ENCODE results near the gene GGA3. TPM values are rescaled to one million over a fixed set of nuclear protein-coding genes. Genes with fewer than 3 reads are reported as not detected.
"Not testable (repeated sequence)": the region's sequence is repeated elsewhere in the genome, so short reads cannot be mapped to it uniquely, and the experiment has no call there.

The GGA3 gene
- total RNA-seq, 1 donor from 2014 or later = 26.2 TPM

DNA sequence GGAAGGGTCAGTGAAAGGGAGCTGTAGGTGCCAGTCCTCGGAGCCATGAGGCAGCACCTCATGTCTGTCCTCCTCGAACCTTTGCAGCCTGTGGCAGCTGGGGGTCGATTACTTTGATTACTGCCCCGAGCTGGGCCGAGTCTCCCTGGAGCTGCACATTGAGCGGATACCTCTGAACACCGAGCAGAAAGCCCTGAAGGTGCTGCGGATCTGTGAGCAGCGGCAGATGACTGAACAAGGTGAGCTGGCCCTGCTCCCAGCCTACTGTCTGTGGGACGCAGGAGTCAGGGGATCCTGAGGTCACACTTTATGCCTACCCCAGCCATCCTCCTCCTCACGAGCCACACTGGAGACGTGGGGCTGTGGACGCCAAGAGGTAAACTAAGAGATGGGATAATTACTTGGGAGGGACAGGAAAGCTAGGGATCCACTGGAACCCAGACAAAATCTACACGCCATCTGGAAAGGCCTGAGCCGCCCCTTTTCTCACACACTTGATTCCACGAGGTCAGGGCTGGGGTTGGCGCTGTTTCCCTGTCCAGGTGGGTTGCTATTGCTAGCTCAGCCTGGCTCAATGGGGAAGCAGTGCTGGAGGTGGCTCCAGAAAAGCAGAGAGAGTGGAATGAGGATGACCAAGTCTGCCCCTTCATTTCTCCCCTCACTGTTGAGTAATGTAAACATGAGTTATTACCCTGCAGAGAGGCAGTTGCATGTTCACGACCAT, 29.5 kb downstream of the GGA3 start:
- intact Hi-C loops (cut with micrococcal nuclease) = no loop called here
- DNase-seq (no peak), ATAC-seq (no peak)

DNA sequence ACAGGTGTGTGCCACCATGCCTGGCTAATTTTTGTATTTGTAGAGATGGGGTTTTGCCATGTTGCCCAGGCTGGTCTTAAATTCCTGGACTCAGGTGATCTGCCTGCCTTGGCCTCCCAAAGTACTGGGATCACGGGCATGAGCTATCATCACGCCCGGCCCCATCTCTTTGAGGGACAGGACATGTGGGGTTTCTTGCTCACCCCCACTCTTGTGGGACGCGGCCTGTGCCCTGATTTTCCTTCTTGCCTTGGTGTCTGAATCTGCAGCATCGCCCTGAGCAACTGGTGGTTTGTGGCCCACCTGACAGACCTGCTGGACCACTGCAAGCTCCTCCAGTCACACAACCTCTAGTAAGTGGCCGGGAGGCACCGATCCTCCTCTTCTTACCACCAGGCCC, 30.3 kb downstream of the GGA3 start:
- DNase-seq (no peak), ATAC-seq (no peak)
- intact Hi-C loops (cut with micrococcal nuclease) = no loop called here

DNA sequence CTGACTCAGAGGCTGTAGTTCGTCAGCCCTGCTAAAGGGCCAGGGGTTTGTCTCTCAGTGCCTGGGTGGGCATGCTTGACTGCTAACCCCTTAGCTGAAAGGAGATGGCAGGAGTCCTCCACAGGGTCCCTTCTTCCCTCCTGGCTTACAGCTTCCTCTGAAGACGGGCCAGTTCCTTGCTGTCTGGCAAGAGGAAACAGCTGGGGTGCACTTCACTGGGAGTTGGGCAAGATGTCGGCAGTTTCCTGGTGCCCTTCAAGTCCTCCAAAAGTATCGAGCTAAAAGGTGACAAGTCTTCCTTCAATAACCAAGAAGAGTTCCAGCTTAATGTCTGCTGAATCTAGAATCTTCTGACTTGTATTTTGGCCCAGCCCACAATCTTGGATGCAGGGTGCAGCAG, 32.6 kb downstream of the GGA3 start:
- DNase-seq = no peak
- ATAC-seq = peak; percentile 62
- intact Hi-C loops (cut with micrococcal nuclease) = no loop called here

DNA sequence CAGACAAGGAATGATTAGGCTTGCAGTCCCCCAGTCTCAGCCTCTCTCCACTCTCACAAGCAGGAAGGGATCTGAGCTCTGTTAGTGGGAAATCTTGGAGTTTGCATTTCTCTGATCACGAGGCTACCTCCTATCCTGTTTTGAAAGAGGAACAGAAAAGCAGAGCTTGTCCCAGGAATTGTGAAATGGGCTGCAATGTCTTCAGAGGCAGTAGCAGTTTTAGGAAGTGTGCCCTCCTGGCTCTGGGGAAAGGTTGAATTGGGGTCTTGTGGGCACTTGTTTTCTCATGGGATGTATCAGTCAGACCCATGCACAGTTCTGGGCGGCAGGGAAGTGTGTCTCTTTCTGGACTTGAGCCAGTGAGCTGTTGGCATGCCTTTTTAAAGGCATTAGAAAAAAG, 33.1 kb downstream of the GGA3 start:
- ATAC-seq (peak; percentile 68), DNase-seq (no peak)
- intact Hi-C loops (cut with micrococcal nuclease) = no loop called here

DNA sequence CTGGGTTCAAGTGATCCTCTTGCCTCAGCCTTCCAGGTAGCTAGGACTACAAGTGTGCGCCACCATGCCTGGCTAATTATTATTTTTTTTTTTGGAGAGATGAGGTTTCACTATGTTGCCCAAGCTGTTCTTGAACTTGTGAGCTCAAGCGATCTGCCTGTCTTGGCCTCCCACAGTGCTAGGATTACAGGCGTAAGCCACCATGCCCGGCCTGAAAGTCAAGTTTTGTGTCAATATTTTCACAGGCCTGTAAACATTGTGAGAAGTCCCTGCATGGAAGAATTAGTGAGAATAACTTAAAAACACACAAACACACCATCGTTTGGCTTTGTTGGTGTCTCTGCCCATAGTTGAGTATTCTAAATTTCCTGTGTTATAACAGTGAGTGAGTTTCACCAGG, 33.7 kb downstream of the GGA3 start:
- intact Hi-C loops (cut with micrococcal nuclease) = no loop called here
- ATAC-seq (no peak), DNase-seq (no peak)

DNA sequence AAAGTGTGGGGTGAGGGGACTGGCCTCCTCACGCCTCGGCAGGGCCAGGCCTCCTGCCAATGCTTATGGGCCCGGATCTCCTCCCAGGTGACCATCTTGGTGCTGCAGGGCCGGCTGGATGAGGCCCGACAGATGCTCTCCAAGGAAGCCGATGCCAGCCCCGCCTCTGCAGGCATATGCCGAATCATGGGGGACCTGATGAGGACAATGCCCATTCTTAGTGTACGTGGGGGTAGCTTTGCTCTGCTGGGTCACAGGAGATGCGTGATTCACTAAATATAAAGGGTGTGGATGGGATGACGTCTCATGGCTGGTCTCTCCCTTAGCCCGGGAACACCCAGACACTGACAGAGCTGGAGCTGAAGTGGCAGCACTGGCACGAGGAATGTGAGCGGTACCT, 36.4 kb downstream of the GGA3 start:
- DNase-seq (no peak), ATAC-seq (no peak)

DNA sequence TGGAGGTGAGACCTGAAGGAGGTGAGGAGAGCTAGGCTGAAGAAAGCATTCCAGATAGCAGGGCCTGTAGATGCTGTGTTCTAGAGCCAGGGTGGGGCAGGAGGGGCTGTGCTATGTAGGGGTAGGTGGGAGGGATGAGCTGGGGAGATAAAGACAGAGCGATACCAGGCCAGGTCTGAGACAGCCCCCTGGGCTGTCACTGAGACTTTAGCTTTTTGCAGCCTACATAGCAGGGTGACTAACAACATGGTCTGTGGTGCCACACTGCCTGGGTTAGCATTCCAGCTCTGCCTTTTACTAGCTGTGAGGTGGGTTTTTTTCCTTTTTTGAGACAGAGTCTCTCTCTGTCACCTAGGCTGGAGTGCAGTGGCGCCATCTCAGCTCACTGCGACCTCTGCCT, 41.6 kb downstream of the GGA3 start:
- DNase-seq = no peak
- intact Hi-C loops (cut with micrococcal nuclease) = no loop called here
- ATAC-seq = no peak

More for the DNA sequence above, 36.4 kb downstream of the GGA3 start:
- intact Hi-C loops (cut with micrococcal nuclease) = no loop called here

DNA sequence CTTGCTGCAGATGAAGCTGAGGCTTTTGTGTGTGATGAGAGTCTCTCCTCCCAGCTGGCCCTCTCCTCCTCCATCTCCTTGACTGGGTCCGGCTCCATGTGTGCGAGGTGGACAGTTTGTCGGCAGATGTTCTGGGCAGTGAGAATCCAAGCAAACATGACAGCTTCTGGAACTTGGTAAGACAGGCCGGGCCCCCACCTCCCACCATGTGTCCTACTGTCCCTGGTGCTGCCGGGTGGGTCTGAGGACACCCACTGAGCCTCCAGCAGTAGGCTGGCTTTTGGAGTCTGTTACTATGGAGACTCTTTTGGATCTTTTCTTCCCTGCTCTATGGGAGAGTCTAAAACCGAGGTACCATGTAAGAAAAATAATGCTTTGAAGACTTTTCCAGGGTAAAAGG, 43.3 kb downstream of the GGA3 start:
- ATAC-seq = no peak
- intact Hi-C loops (cut with micrococcal nuclease) = no loop called here
- DNase-seq = no peak

DNA sequence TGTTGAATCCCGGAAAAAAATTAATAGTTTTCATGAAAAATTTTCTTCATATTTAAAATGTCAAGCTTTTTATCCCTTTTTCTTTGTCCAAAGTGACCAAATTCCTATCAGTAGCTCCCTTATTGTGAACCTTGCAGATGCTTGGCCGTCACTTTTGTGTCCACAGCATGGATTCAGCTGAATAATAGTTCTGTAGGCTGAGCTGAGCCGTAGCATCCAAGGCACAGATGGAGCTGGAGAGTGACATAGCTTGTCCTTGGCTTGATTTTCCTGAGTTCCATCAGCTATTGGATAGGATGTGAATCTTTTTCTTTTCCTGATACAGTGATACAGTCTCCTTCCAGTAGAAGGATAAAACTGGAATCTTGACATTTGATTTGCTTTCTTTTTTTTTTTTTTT, 52.3 kb downstream of the GGA3 start:
- intact Hi-C loops (cut with micrococcal nuclease) = no loop called here
- ATAC-seq = no peak
- no peak for DNase-seq

DNA sequence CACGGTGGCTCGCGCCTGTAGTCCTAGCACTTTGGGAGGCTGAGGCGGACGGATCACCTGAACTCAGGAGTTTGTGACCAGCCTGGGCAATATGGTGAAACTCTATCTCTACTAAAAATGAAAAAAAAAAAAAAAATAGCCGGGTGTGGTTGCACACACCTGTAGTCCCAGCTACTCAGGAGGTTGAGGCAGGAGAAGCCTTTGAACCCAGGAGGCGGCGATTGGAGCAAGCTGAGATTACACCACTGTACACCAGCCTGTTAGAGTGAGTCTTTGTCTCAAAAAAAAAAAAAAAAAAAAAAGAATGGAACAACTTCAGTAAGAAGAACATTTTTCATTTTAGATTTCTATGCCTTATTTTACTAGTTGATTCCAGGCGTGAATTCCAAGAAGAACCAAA, 53.2 kb downstream of the GGA3 start:
- intact Hi-C loops (cut with micrococcal nuclease) = no loop called here
- no peak for ATAC-seq
- no peak for DNase-seq

DNA sequence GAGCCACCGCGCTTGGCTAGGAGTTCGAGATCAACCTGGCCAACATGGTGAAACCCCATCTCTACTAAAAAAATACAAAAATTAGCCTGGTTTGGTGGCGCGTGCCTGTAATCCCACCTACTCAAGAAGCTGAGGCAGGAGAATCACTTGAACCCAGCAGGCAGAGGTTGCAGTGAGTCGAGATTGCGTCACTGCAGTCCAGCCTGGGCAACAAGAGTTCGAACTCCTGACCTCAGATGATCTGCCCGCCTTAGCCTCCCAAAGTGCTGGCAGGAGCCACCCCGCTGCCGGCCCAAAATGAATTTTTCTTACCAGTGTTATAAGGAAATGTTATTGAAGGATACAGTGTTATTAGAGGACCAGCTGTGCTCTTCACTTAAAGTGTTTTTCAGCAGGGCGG, 53.6 kb downstream of the GGA3 start:
- intact Hi-C loops (cut with micrococcal nuclease) = no loop called here
- DNase-seq = no peak
- no peak for ATAC-seq

DNA sequence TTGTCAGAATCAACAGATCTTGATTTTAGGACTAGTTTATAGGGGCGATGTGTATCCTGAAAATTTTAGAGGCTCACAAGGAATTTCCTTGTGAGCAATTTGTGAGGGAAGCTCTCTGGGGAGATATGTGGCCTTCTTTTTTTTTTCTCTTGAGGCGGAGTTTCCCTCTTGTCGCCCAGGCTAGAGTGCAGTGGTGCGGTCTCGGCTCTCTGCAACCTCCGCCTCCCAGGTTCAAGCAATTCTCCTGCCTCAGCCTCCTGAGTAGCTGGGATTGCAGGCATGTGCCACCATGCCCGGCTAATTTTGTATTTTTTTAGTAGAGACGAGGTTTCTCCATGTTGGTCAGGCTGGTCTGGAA, 54.4 kb downstream of the GGA3 start:
- ATAC-seq; intact Hi-C loops (cut with micrococcal nuclease); DNase-seq: not testable (repeated sequence)

DNA sequence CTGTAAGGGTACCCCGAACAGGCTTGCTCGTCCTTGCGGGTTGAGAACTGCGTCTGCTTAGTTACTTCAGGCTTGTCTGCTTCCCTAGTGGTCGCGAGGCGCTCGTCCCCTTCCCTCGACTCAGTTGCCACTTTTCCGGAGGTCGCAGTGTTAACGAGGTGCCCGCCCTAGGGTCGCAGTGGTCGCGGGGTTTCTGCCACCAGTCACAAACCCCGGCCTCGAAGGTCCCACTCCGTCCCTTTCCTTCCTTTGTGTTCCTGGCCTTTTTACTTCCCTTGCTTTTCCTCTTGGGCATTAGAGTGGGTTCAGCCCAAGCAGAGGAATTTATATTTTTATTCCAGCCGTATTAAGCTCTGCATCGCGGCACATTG, 55.6 kb downstream of the GGA3 start:
- ATAC-seq (no peak), DNase-seq (no peak)
- intact Hi-C loops (cut with micrococcal nuclease) = no loop called here

DNA sequence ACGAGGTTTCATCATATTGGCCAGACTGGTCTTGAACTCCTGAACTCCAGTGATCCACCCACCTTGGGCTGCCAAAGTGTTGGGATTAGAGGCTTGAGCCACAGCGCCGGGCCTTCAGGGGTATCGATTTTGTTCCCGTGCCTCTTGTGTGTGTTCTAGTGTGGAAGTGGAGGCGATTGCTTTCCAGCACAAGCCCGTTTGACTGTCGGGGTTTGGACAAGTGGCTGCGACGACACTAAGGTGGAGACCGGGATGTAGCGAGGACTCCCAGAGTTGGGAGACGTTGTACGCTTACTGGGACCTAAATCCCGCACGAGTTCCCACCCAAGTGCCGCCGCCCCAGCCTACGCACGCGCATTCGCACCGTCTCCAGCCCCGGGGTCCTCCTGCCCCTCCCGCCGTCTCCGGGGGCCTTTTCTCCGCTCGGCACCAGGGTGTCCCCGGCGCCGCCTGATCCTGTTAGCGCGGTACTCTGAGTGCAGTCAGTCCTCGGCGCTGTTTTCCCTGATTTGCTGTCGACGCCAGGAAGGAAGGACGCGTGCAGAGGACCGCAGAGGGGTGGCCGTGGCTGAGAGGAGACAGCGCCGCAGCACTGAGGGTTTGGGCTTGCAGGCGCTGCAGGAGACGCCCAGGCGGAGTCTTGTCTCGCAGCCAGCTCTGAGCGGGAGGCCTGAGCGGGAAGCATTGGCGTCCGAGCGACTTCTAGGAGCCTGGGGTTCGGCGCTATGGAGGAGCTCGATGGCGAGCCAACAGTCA, 56.2 kb downstream of the GGA3 start, which contains the start of gene NUP85:
TSS of gene NUP85 (plus strand) at position 643 of the 756 bp plus-strand sequence. CDS start at position 726, 83 bp downstream.
- intact Hi-C loops (cut with micrococcal nuclease) = no loop called here
- ATAC-seq = peak; percentile 97
- DNase-seq = peak; percentile 96

DNA sequence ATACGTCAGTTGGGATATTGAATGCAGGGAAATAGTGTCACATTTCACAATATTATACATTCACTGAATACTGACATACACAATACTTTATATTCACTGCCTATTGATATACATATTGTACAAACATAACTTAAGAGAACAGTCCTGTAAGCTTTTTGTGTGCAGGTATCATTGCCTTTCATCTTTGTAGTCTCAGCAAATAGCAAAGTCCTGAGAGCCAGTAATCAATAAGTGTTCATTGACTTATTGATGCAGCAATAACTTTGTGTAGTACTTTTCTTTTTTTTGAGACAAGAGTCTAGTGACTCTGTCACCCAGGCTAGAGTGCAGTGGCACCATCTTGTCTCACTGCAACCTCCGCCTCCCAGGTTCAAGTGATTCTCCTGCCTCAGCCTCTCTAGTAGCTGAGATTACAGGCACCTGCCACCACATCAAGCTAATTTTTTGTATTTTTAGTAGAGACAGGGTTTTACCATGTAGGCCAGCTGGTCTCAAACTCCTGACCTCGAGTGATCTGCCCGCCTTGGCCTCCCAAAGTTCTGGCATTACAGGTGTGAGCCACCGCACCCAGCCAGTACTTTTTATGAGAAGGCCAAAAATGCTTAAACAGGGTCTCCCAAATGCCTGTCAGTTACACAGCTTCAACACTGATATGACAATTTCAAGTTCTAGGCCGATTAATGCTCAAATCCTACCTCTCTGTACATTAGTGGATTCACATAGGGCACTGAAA, 61.4 kb downstream of the GGA3 start:
- intact Hi-C loops (cut with micrococcal nuclease) = no loop called here
- ATAC-seq = no peak
- DNase-seq = no peak

DNA sequence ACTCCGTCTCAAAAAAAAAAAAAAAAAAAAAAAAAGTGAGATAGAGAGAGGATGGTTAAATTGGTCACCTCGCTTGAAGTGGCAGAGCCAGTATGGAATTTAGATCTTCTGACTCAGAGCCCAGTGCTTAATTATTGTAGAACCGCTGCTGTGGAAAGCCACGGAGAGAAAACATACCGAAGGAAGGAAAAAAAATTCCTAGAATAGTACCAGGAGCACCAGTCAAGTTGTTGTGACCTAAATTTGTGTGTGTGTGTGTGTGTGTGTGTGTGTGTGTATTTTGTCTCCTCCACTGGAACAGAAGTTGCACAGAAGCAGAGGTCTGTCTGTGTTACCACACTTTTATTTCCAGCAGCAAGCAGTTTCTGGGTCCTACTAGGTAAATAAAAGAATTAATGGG, 66.5 kb downstream of the GGA3 start:
- intact Hi-C loops (cut with micrococcal nuclease) = no loop called here
- ATAC-seq (no peak), DNase-seq (no peak)

DNA sequence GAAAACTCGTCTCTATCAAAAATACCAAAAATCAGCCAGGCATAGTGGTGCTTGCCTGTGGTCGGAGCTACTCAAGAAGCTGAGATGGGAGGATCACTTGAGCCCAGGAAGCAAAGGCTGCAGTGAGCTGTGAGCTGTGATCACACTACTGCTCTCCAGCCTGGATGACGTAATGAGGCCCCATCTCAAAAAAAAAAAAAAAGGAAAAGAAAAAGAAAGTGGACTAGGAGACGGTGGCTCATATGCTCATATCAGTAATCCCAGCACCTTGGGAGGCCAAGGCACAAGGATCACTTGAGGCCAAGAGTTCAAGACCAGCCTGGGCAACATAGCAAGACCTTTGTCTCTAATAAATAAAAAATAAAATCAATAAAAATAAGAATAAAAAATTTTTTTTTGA, 69.8 kb downstream of the GGA3 start:
- DNase-seq (no peak), ATAC-seq (no peak)
- intact Hi-C loops (cut with micrococcal nuclease) = no loop called here

DNA sequence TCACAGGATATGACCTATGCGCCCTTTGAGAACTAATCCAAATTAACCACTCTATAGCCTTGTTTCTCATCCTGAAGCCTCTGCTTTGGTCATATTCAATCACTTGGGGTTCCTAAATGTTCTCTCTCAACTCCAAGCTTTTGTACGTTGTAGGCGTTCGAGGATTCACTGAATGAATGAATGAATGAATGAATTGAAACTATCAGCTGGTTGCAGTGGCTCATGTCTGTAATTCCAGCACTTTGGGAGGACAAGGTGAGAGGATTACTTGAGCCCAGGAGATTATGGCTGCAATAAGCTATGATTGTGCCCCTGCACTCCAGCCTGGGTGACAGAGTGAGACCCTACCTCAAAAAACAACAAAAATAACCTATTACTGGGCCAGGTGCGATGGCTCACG, 72.8 kb downstream of the GGA3 start:
- DNase-seq (no peak), ATAC-seq (no peak)
- intact Hi-C loops (cut with micrococcal nuclease) = no loop called here
